CD14-positive monocyte (primary cell): ENCODE data around the gene CDH4. TPM values are rescaled to one million over a fixed set of nuclear protein-coding genes. Genes with fewer than 3 reads are reported as not detected.

ENCODE experiments used
- DNase-seq, 3 donors: peaks; one replicate each; pipeline ENCODE4 v3.0.0-alpha.2; 2011 to 2022
- H2AFZ ChIP-seq: 2 replicates; pipeline ENCODE4 v1.6.0; 2012; ENCODE audit warnings: mild to moderate bottlenecking, low read depth, low read length, inconsistent platforms; ENCODE audit not compliant: insufficient read depth, poor library complexity, severe bottlenecking
- H3K27ac ChIP-seq, 2 donors: 1 replicate in 1 of 2; 2 replicates in 1 of 2; pipeline ENCODE4 v1.5.1; 2012 to 2013; ENCODE audit warnings: low read length in 2 of 2, control low read depth in 1 of 2, inconsistent platforms in 1 of 2, low read depth in 1 of 2, mild to moderate bottlenecking in 1 of 2
- H3K27me3 ChIP-seq, 2 donors: one replicate each; pipeline versions ENCODE4 v1.6.0 to v1.6.1; 2011 to 2013; ENCODE audit warnings: low read length in 2 of 2; ENCODE audit not compliant: control insufficient read depth in 2 of 2, insufficient read depth in 2 of 2
- H3K36me3 ChIP-seq, 2 donors: replicated peaks in 1 of 2; 1 replicate in 1 of 2; 2 replicates in 1 of 2; pipeline versions ENCODE4 v1.5.1 to v1.6.1; 2012 to 2013; ENCODE audit warnings: low read length in 2 of 2, control low read depth in 1 of 2, inconsistent platforms in 1 of 2, mild to moderate bottlenecking in 1 of 2; ENCODE audit not compliant: insufficient read depth in 2 of 2, control insufficient read depth in 1 of 2
- H3K4me1 ChIP-seq, 2 donors: 1 replicate in 1 of 2; 2 replicates in 1 of 2; pipeline versions ENCODE4 v1.5.1 to v1.6.1; 2012 to 2013; ENCODE audit warnings: low read length in 2 of 2, control low read depth in 1 of 2, inconsistent platforms in 1 of 2, mild to moderate bottlenecking in 1 of 2, moderate library complexity in 1 of 2; ENCODE audit not compliant: insufficient read depth in 2 of 2, control insufficient read depth in 1 of 2
- H3K4me2 ChIP-seq: replicated peaks from 2 replicates; pipeline ENCODE3; 2012; ENCODE audit warnings: low read length, moderate library complexity, mild to moderate bottlenecking; ENCODE audit not compliant: poor library complexity, severe bottlenecking; ENCODE audit errors: extremely low read depth
- H3K4me3 ChIP-seq, 3 experiments: fragments of 200-600 bp in 1 of 3; sonication (generic) in 1 of 3; replicated peaks in 1 of 3; 1 replicate in 2 of 3; 2 replicates in 1 of 3; pipeline ENCODE4 v1.5.1; 2011 to 2013; ENCODE audit warnings: low read length in 3 of 3, mild to moderate bottlenecking in 3 of 3, control low read depth in 2 of 3, low read depth in 2 of 3, inconsistent platforms in 1 of 3, moderate library complexity in 1 of 3
- H3K79me2 ChIP-seq: 2 replicates; pipeline ENCODE4 v1.6.0; 2012; ENCODE audit warnings: mild to moderate bottlenecking, control low read depth, inconsistent platforms, low read length, moderate library complexity; ENCODE audit not compliant: insufficient read depth
- H3K9ac ChIP-seq: 2 replicates; pipeline ENCODE4 v1.6.0; 2017; ENCODE audit warnings: low read length, mild to moderate bottlenecking; ENCODE audit not compliant: insufficient read depth, poor library complexity, severe bottlenecking
- H3K9me3 ChIP-seq, 2 donors: replicated peaks in 1 of 2; 1 replicate in 1 of 2; 2 replicates in 1 of 2; pipeline versions ENCODE4 v1.5.1 to v1.6.1; 2012 to 2013; ENCODE audit warnings: low read length in 2 of 2, control low read depth in 1 of 2; ENCODE audit not compliant: control insufficient read depth in 1 of 2, insufficient read depth in 1 of 2
- H4K20me1 ChIP-seq: 2 replicates; pipeline ENCODE4 v1.6.0; 2012; ENCODE audit warnings: mild to moderate bottlenecking, low read length, control low read depth, moderate library complexity; ENCODE audit not compliant: insufficient read depth
- H3K27ac Mint-ChIP-seq, 7 donors: one replicate each; pipeline ENCODE4 v1.8.0; 2020; ENCODE audit warnings: mild to moderate bottlenecking in 7 of 7, mixed read lengths in 7 of 7, moderate library complexity in 6 of 7, inconsistent platforms in 2 of 7
- H3K27me3 Mint-ChIP-seq, 3 donors: one replicate each; pipeline ENCODE4 v1.8.0; 2021 to 2022; ENCODE audit warnings: low read depth in 3 of 3, mild to moderate bottlenecking in 3 of 3, mixed read lengths in 3 of 3, moderate library complexity in 3 of 3, inconsistent platforms in 1 of 3
- H3K36me3 Mint-ChIP-seq, 2 donors: one replicate each; pipeline ENCODE4 v1.8.0; 2020; ENCODE audit warnings: mixed read lengths in 2 of 2, inconsistent platforms in 1 of 2, mild to moderate bottlenecking in 1 of 2
- H3K4me1 Mint-ChIP-seq: one replicate; pipeline ENCODE4 v1.8.0; 2020; ENCODE audit warnings: mild to moderate bottlenecking, mixed read lengths
- H3K4me3 Mint-ChIP-seq, 2 donors: one replicate each; pipeline ENCODE4 v1.8.0; 2020; ENCODE audit warnings: mild to moderate bottlenecking in 2 of 2, mixed read lengths in 2 of 2, moderate library complexity in 1 of 2
- H3K9me3 Mint-ChIP-seq, 7 donors: one replicate each; pipeline ENCODE4 v1.8.0; 2020 to 2022; ENCODE audit warnings: mixed read lengths in 7 of 7, mild to moderate bottlenecking in 6 of 7, moderate library complexity in 6 of 7, inconsistent platforms in 2 of 7
- WGBS: methylation state at CpG from one replicate; pipeline ENCODE4 v1.1.5; 2013; ENCODE audit warnings: missing lambda C conversion rate; ENCODE audit not compliant: insufficient coverage; 5-methylcytosine and 5-hydroxymethylcytosine counted together
- intact Hi-C, 2 donors: fragments of 100-400 bp; cut with micrococcal nuclease; formaldehyde crosslinking; loops; one replicate each; pipeline versions ENCODE4 v1.15.0 to v1.15.1; 2023
- polyA plus RNA-seq, 3 donors: library from polyadenylated mRNA; depleted of rRNA in 1 of 3; unstranded in 2 of 3; stranded (reverse) in 1 of 3; fragments of 300-500 nt in 2 of 3; fragments of >200 nt in 1 of 3; fragmentation: Illumina TruSeq in 2 of 3; gene quantifications; 1 replicate in 2 of 3; 2 replicates in 1 of 3; pipeline ENCODE4 v1.2.3, GENCODE V29; 2012 to 2021
- TF ChIP-seq, protein P1 (sequence below): fragments of 200-600 bp; IDR thresholded peaks from one replicate; pipeline ENCODE4 v1.8.0; 2022; ENCODE audit warnings: antibody characterized with exemption, mild to moderate bottlenecking

CDH4 gene
- polyA plus RNA-seq, 3 donors, result not detected

DNA sequence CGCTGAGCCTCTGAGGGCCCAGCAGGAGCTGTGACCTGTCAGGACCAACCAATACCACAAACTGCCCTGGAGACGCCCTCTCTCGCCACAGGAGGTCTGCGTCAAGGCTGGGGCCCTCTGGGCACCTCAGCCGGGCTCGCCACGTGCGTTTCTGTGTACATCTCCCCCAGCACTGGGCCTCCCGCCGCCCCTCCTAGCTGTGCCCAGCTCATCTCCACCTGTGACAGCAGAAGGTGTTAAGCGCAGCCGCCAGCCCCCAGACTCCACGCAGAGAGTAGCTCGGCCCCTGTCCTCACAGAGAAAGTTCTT lies 722.2 kb downstream of the CDH4 start:
- over 99% methylated on average over 10 of the region's 14 CpGs for WGBS
- Histone ChIP-seq H2AFZ (no peak overlapping the region), H3K36me3 (peaks cover 44 to 65% of the 10 kb centered on the region in 2 donors), H4K20me1 (no peaks in the 10 kb centered on the region), H3K9me3 (peaks cover 16 to 51% of the 10 kb centered on the region in 2 donors), H3K4me2 (no peak overlapping the region), H3K4me1 (no peaks in the 10 kb centered on the region), H3K27me3 (no peaks in the 10 kb centered on the region), H3K27ac (no peak overlapping the region), H3K79me2 (no peaks in the 10 kb centered on the region), H3K4me3 (no peak overlapping the region), H3K9ac (no peak overlapping the region)
- intact Hi-C loops, result no loop called here
- H3K4me1 Mint-ChIP-seq, result no peaks in the 10 kb centered on the region
- no peaks in the 10 kb centered on the region for H3K27me3 Mint-ChIP-seq
- no peak overlapping the region for H3K27ac Mint-ChIP-seq
- peaks cover 47 to 63% of the 10 kb centered on the region in 2 donors for H3K36me3 Mint-ChIP-seq
- H3K9me3 Mint-ChIP-seq, result peaks cover 10 to 27% (median 15%) of the 10 kb centered on the region in 7 donors
- no peak overlapping the region for H3K4me3 Mint-ChIP-seq
- DNase-seq, result no peak
- TF ChIP-seq, protein P1, sequence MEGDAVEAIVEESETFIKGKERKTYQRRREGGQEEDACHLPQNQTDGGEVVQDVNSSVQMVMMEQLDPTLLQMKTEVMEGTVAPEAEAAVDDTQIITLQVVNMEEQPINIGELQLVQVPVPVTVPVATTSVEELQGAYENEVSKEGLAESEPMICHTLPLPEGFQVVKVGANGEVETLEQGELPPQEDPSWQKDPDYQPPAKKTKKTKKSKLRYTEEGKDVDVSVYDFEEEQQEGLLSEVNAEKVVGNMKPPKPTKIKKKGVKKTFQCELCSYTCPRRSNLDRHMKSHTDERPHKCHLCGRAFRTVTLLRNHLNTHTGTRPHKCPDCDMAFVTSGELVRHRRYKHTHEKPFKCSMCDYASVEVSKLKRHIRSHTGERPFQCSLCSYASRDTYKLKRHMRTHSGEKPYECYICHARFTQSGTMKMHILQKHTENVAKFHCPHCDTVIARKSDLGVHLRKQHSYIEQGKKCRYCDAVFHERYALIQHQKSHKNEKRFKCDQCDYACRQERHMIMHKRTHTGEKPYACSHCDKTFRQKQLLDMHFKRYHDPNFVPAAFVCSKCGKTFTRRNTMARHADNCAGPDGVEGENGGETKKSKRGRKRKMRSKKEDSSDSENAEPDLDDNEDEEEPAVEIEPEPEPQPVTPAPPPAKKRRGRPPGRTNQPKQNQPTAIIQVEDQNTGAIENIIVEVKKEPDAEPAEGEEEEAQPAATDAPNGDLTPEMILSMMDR, result no peak

DNA sequence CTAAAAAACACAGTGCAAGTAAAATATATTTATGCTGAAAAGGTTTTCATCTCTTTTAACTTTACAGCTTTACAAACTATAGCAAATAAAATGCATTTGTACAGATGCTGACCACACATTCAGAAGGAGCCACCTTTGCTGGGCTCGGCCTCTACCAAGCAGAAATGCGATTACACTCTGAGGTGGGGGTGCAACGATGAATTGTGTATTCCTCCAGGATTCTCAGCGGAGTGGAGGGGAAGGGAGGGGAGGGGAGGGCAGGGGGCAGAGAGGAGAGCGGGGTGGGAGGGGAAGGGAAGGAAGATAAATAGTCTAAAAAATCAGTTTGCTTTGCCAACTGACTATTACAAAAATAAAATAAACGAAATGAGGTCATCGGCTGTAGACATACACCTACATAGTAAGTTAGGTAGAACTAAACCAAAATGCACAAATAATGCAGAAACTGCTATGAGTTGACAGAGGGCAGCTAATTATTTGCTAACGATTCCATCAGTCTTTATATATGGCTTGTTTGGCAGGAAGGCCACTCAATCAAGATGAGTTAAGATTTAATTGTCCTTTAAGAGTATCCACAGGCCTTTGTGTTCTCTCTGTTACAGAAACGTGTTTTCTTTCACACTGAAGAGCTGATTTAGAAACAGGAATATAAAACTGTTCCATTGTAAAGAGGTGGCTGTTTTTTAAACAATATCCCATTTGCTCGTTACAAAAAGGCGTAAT lies 723.5 kb downstream of the CDH4 start:
- H3K4me3 ChIP-seq, result no peak overlapping the region
- H3K4me2 ChIP-seq, result no peak overlapping the region
- Mint-ChIP-seq H3K27me3 (no peaks in the 10 kb centered on the region), H3K4me3 (no peak overlapping the region), H3K4me1 (no peaks in the 10 kb centered on the region), H3K9me3 (peaks cover 10 to 31% (median 17%) of the 10 kb centered on the region in 7 donors), H3K36me3 (peaks cover 51 to 72% of the 10 kb centered on the region in 2 donors), H3K27ac (no peak overlapping the region)
- H3K27ac ChIP-seq, result no peak overlapping the region
- H3K36me3 ChIP-seq, result peaks cover 51 to 77% of the 10 kb centered on the region in 2 donors
- no peak for DNase-seq
- intact Hi-C loops, result no loop called here
- H3K79me2 ChIP-seq, result no peaks in the 10 kb centered on the region
- H3K4me1 ChIP-seq, result no peaks in the 10 kb centered on the region
- TF ChIP-seq, protein P1, result no peak
- H4K20me1 ChIP-seq, result peaks cover 2% of the 10 kb centered on the region
- 96% methylated on average over 4 of the region's 11 CpGs for WGBS
- peaks cover 16 to 63% of the 10 kb centered on the region in 2 donors for H3K9me3 ChIP-seq
- no peak overlapping the region for H2AFZ ChIP-seq
- no peaks in the 10 kb centered on the region for H3K27me3 ChIP-seq
- no peak overlapping the region for H3K9ac ChIP-seq
